H1 (cell line): ENCODE measurements around the gene CENPP. TPM values are rescaled to one million over a fixed set of nuclear protein-coding genes. Genes with fewer than 3 reads are reported as not detected.
A peak's percentile ranks its signal among the peaks of the same experiment; 100 is the strongest.

Experiments used
- CTCF ChIA-PET: fragments of 300-600 bp; sonication (Branson Sonifier 250); formaldehyde crosslinking; loops from one replicate; lab custom pipeline; 2021; ENCODE audit not compliant: partially characterized antibody; lab: Charles Lee
- POLR2A ChIA-PET: fragments of 300-600 bp; sonication (Branson Sonifier 250); formaldehyde crosslinking; loops from one replicate; lab custom pipeline; 2021; ENCODE audit warnings: inconsistent platforms; ENCODE audit not compliant: partially characterized antibody; lab: Charles Lee
- DNase-seq, 2 experiments: peaks; one replicate each; pipeline versions ENCODE4 v3.0.0 to v3.0.0-alpha.2; 2010 to 2022; ENCODE audit warnings: low spot score in 2 of 2, low read depth in 1 of 2, mixed read lengths in 1 of 2
- FAIRE-seq: peaks from 2 replicates; lab custom pipeline; 2011; peaks lifted over from hg19 to GRCh38; lab: Jason Lieb, UNC
- H2AFZ ChIP-seq: 2 replicates; pipeline ENCODE4 v1.8.1; 2012; ENCODE audit warnings: low read length, inconsistent platforms
- H2AK5ac ChIP-seq: 2 replicates; pipeline ENCODE4 v1.6.1; 2013; ENCODE audit warnings: low read depth, low read length
- H2BK120ac ChIP-seq: replicated peaks from 2 replicates; pipeline ENCODE3; 2013; ENCODE audit warnings: low read depth, low read length, inconsistent platforms
- H2BK12ac ChIP-seq: 2 replicates; pipeline ENCODE4 v1.6.1; 2013; ENCODE audit warnings: low read depth, low read length
- H2BK15ac ChIP-seq: 2 replicates; pipeline ENCODE4 v1.6.1; 2013; ENCODE audit warnings: low read length
- H2BK20ac ChIP-seq: 2 replicates; pipeline ENCODE4 v1.6.1; 2013; ENCODE audit warnings: low read length
- H2BK5ac ChIP-seq: 2 replicates; pipeline ENCODE4 v1.6.1; 2013; ENCODE audit warnings: low read depth, low read length
- H3K14ac ChIP-seq: 2 replicates; pipeline ENCODE4 v1.6.1; 2013; ENCODE audit warnings: inconsistent platforms; ENCODE audit not compliant: insufficient read length
- H3K18ac ChIP-seq: 2 replicates; pipeline ENCODE4 v1.6.1; 2013; ENCODE audit warnings: low read length; ENCODE audit errors: extremely low read depth
- H3K23ac ChIP-seq: 2 replicates; pipeline ENCODE4 v1.6.1; 2013; ENCODE audit warnings: inconsistent platforms; ENCODE audit not compliant: insufficient read length
- H3K23me2 ChIP-seq: 2 replicates; pipeline ENCODE4 v1.6.1; 2013; ENCODE audit warnings: low read depth, low read length
- H3K27ac ChIP-seq: 2 replicates; pipeline ENCODE4 v1.6.1; 2011; ENCODE audit warnings: low read depth, low read length, inconsistent platforms
- H3K27me3 ChIP-seq, 4 experiments: replicated peaks in 1 of 4; 1 replicate in 1 of 4; 2 replicates in 3 of 4; pipeline versions ENCODE4 v1.6.1 to v1.8.1; 2011 to 2013; ENCODE audit warnings: low read length in 3 of 4, mild to moderate bottlenecking in 3 of 4, inconsistent platforms in 2 of 4, mixed read lengths in 2 of 4, moderate library complexity in 1 of 4; ENCODE audit not compliant: control insufficient read depth in 3 of 4, insufficient read depth in 3 of 4; ENCODE audit errors: extremely low read depth in 1 of 4
- H3K36me3 ChIP-seq, 4 experiments: 2 replicates each; pipeline versions ENCODE4 v1.6.1 to v1.8.1; 2011 to 2013; ENCODE audit warnings: mild to moderate bottlenecking in 4 of 4, low read length in 3 of 4, moderate library complexity in 2 of 4, control low read depth in 1 of 4, inconsistent platforms in 1 of 4; ENCODE audit not compliant: insufficient read depth in 4 of 4, control insufficient read depth in 2 of 4
- H3K4ac ChIP-seq: replicated peaks from 2 replicates; pipeline ENCODE3; 2013; ENCODE audit warnings: low read length, low read depth, mixed read lengths, inconsistent platforms; ENCODE audit not compliant: insufficient read length
- H3K4me1 ChIP-seq, 4 experiments: replicated peaks in 1 of 4; 1 replicate in 1 of 4; 2 replicates in 3 of 4; pipeline versions ENCODE4 v1.6.1 to v1.8.1; 2011 to 2013; ENCODE audit warnings: low read length in 3 of 4, inconsistent platforms in 2 of 4, mixed read lengths in 1 of 4; ENCODE audit not compliant: insufficient read depth in 4 of 4, control insufficient read depth in 3 of 4
- H3K4me2 ChIP-seq, 2 experiments: 2 replicates each; pipeline versions ENCODE4 v1.6.1 to v1.8.1; 2011 to 2013; ENCODE audit warnings: low read depth in 2 of 2, low read length in 2 of 2, control low read depth in 1 of 2, inconsistent platforms in 1 of 2, mild to moderate bottlenecking in 1 of 2; ENCODE audit not compliant: insufficient read depth in 1 of 2
- H3K4me3 ChIP-seq, 4 experiments: fragments of 200-600, 300-600 bp in 1 of 4; sonication (generic), shearing (Covaris generic), sonication (Bioruptor Twin) in 1 of 4; 2 replicates each; pipeline versions ENCODE4 v1.5.1 to v1.8.1; 2011 to 2016; ENCODE audit warnings: low read length in 4 of 4, low read depth in 3 of 4, control low read depth in 2 of 4, inconsistent platforms in 2 of 4, mild to moderate bottlenecking in 2 of 4, mixed read lengths in 1 of 4, moderate library complexity in 1 of 4; ENCODE audit not compliant: insufficient read depth in 2 of 4; ENCODE audit errors: extremely low read depth in 1 of 4
- H3K56ac ChIP-seq: replicated peaks from 2 replicates; pipeline ENCODE3; 2013; ENCODE audit warnings: low read depth, mild to moderate bottlenecking, mixed read lengths, low read length, inconsistent platforms; ENCODE audit not compliant: insufficient read length
- H3K79me1 ChIP-seq: 2 replicates; pipeline ENCODE4 v1.6.1; 2013; ENCODE audit warnings: low read depth, low read length, control low read depth
- H3K79me2 ChIP-seq, 2 experiments: 2 replicates each; pipeline versions ENCODE4 v1.6.1 to v1.8.1; 2012 to 2013; ENCODE audit warnings: low read length in 2 of 2, mild to moderate bottlenecking in 2 of 2, inconsistent platforms in 1 of 2; ENCODE audit not compliant: insufficient read depth in 2 of 2, control insufficient read depth in 1 of 2
- H3K9ac ChIP-seq, 4 experiments: replicated peaks in 1 of 4; 1 replicate in 1 of 4; 2 replicates in 3 of 4; pipeline versions ENCODE4 v1.6.1 to v1.8.1; 2011 to 2013; ENCODE audit warnings: low read depth in 3 of 4, low read length in 3 of 4, control low read depth in 2 of 4, mild to moderate bottlenecking in 2 of 4, moderate library complexity in 2 of 4, inconsistent platforms in 1 of 4; ENCODE audit errors: extremely low read depth in 1 of 4
- H3K9me3 ChIP-seq, 2 experiments: 2 replicates each; pipeline versions ENCODE4 v1.6.1 to v1.8.1; 2012 to 2013; ENCODE audit warnings: mild to moderate bottlenecking in 2 of 2, moderate library complexity in 2 of 2, control low read depth in 1 of 2, inconsistent platforms in 1 of 2, low read depth in 1 of 2, low read length in 1 of 2, mixed read lengths in 1 of 2; ENCODE audit not compliant: insufficient read depth in 2 of 2
- H4K20me1 ChIP-seq, 2 experiments: replicated peaks in 1 of 2; 2 replicates each; pipeline versions ENCODE3 to v1.8.1; 2011 to 2013; ENCODE audit warnings: inconsistent platforms in 2 of 2, low read length in 2 of 2, mild to moderate bottlenecking in 1 of 2; ENCODE audit not compliant: insufficient read depth in 2 of 2, control insufficient read depth in 1 of 2
- H4K5ac ChIP-seq: 2 replicates; pipeline ENCODE4 v1.6.1; 2013; ENCODE audit warnings: low read length, low read depth, mixed read lengths, inconsistent platforms; ENCODE audit not compliant: insufficient read length
- H4K8ac ChIP-seq: 2 replicates; pipeline ENCODE4 v1.8.0; 2013; ENCODE audit warnings: mild to moderate bottlenecking, moderate library complexity, low read length, inconsistent platforms; ENCODE audit not compliant: insufficient read depth; ENCODE audit errors: extremely low read depth
- H4K91ac ChIP-seq: replicated peaks from 2 replicates; pipeline ENCODE3; 2013; ENCODE audit warnings: low read length, mixed read lengths, inconsistent platforms; ENCODE audit not compliant: insufficient read length
- BACH1 ChIP-seq: IDR thresholded peaks from 2 replicates; pipeline ENCODE4 v1.6.1; 2012; ENCODE audit warnings: low read length, improper control_type of control experiment
- CBX8 ChIP-seq: fragments of 300-800, 300-1000 bp; sonication (generic); IDR thresholded peaks from 2 replicates; pipeline ENCODE4 v1.7.1; 2016; ENCODE audit warnings: low read depth, low read length, borderline replicate concordance
- CREB1 ChIP-seq: IDR thresholded peaks from 2 replicates; pipeline ENCODE4 v1.6.1; 2012; ENCODE audit warnings: inconsistent platforms
- FOSL1 ChIP-seq: IDR thresholded peaks from 2 replicates; pipeline ENCODE4 v1.6.1; 2011; ENCODE audit warnings: mild to moderate bottlenecking, low read depth, low read length, moderate library complexity; ENCODE audit not compliant: insufficient read depth
- POLR2AphosphoS5 ChIP-seq: IDR thresholded peaks from 2 replicates; pipeline ENCODE4 v1.6.1; 2011; ENCODE audit warnings: low read depth, low read length
- RAD21 ChIP-seq, 2 experiments: IDR thresholded peaks in 1 of 2; conservative IDR thresholded peaks in 1 of 2; 2 replicates each; pipeline ENCODE4 v1.6.1; 2011; ENCODE audit warnings: low read depth in 2 of 2, low read length in 2 of 2, improper control_type of control experiment in 1 of 2, inconsistent platforms in 1 of 2, mild to moderate bottlenecking in 1 of 2, moderate library complexity in 1 of 2
- RBBP5 ChIP-seq: IDR thresholded peaks from 2 replicates; pipeline ENCODE4 v1.7.1; 2012; ENCODE audit warnings: low read depth, mild to moderate bottlenecking, inconsistent platforms, low read length, moderate library complexity, borderline replicate concordance
- RXRA ChIP-seq: IDR thresholded peaks from 2 replicates; pipeline ENCODE4 v1.6.1; 2011; ENCODE audit warnings: low read depth, mild to moderate bottlenecking, low read length, moderate library complexity; ENCODE audit not compliant: insufficient read depth
- SIN3A ChIP-seq, 2 experiments: IDR thresholded peaks in 1 of 2; conservative IDR thresholded peaks in 1 of 2; 2 replicates each; pipeline ENCODE4 v1.6.1; 2011 to 2012; ENCODE audit warnings: low read length in 2 of 2, improper control_type of control experiment in 1 of 2, low read depth in 1 of 2, mild to moderate bottlenecking in 1 of 2
- SIRT6 ChIP-seq: IDR thresholded peaks from one replicate; pipeline ENCODE4 v1.7.1; 2012; ENCODE audit warnings: low read length, inconsistent platforms
- SIX5 ChIP-seq: IDR thresholded peaks from 2 replicates; pipeline ENCODE4 v1.6.1; 2011; ENCODE audit warnings: mild to moderate bottlenecking, low read depth, low read length
- SP4 ChIP-seq: IDR thresholded peaks from 2 replicates; pipeline ENCODE4 v1.6.1; 2012; ENCODE audit warnings: low read length, inconsistent platforms
- TAF1 ChIP-seq: IDR thresholded peaks from 2 replicates; pipeline ENCODE4 v1.6.1; 2011; ENCODE audit warnings: mild to moderate bottlenecking, low read depth, low read length
- WGBS, 2 experiments: shearing (Covaris generic) in 1 of 2; methylation state at CpG; one replicate each; pipeline versions ENCODE4 v1.1.6 to v1.1.7; 2013 to 2015; ENCODE audit warnings: low lambda C conversion rate in 2 of 2, mixed read lengths in 2 of 2, inconsistent platforms in 1 of 2, low coverage in 1 of 2, missing lambda C conversion rate in 1 of 2; ENCODE audit not compliant: insufficient replicate concordance in 2 of 2, insufficient coverage in 1 of 2, insufficient read length in 1 of 2; ENCODE audit errors: extremely low coverage in 1 of 2, missing lambda C conversion rate in 1 of 2; 5-methylcytosine and 5-hydroxymethylcytosine counted together
- polyA plus RNA-seq, 7 experiments: library from polyadenylated mRNA; depleted of rRNA in 3 of 7; stranded (reverse) in 5 of 7; unstranded in 2 of 7; fragments of >200 nt in 5 of 7; fragments of 200-250 nt in 2 of 7; gene quantifications; 1 replicate in 5 of 7; 2 replicates in 1 of 7; 4 replicates in 1 of 7; pipeline versions ENCODE4 v1.2.1 to v1.2.3, GENCODE V29; 2011 to 2013; ENCODE audit warnings: missing spikeins in 2 of 7, mixed read lengths in 2 of 7
- total RNA-seq: library from RNA; stranded (reverse); fragmentation: NEBNext Ultra II Directional; extraction: Animal tissue kit (Norgen Biotek cat#: 25700); gene quantifications from 2 replicates; pipeline ENCODE4 v1.2.1, GENCODE V29; 2021
- TF ChIP-seq, protein P1 (sequence below): IDR thresholded peaks from 2 replicates; pipeline ENCODE4 v1.6.1; 2011; ENCODE audit warnings: low read length, improper control_type of control experiment

The CENPP gene
- total and polyA plus RNA-seq, 2 of the 8 experiments (the other 6 are each of a cell fraction or from before 2014, with no cell fraction given), result 2.7 to 10.8 TPM

DNA sequence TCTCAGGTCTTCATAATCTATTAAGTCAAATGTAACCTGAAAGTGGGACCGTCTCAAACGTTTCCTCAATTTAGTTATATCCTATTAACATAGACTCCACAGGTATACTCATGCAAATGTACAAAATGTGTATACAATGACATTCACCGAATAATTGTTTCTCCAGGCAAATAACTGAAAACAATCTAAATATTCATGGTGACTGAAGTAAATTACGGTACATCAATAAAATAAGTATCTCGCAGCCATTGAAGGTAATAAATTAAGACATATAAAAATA, 32.7 kb upstream of the CENPP start:
- WGBS, 2 experiments, result 1% methylated on average over 5 of the region's 5 CpGs; no CpG with 5 or more reads in 1 of the 2 experiments
- Histone ChIP-seq H3K23me2 (peaks cover 5% of the 10 kb centered on the region), H2AFZ (no peak overlapping the region), H4K8ac (no peak overlapping the region), H4K20me1 (peaks cover 0 to 2% of the 10 kb centered on the region in 2 experiments), H3K27me3 (no peaks in the 10 kb centered on the region), H3K9ac (peak overlapping the region; percentile 84 to 95 (median 90); a peak in 6 of 7 replicates), H2BK120ac (no peak overlapping the region), H3K9me3 (no peaks in the 10 kb centered on the region), H3K14ac (no peak overlapping the region), H3K4me1 (peaks cover 0 to 3% (median 2%) of the 10 kb centered on the region in 4 experiments; a peak in 3 of 7 replicates), H4K5ac (peak overlapping the region; percentile 96), H3K4me2 (peak overlapping the region; percentile 95 to 97), H2AK5ac (no peak overlapping the region), H2BK5ac (no peak overlapping the region; the same call in 1 of the 2 replicates), H3K4ac (no peak overlapping the region), H4K91ac (no peak overlapping the region), H3K36me3 (peaks cover 4 to 40% (median 13%) of the 10 kb centered on the region in 4 experiments), H2BK12ac (no peak overlapping the region), H2BK20ac (no peak overlapping the region), H3K18ac (no peak overlapping the region), H3K79me2 (peaks cover 21 to 53% of the 10 kb centered on the region in 2 experiments), H3K79me1 (peaks cover 6% of the 10 kb centered on the region), H3K56ac (no peak overlapping the region), H3K4me3 (peak overlapping the region; percentile 86 to 95 (median 92)), H3K27ac (peak overlapping the region; percentile 88), H3K23ac (no peak overlapping the region), H2BK15ac (no peak overlapping the region)
- ChIA-PET POLR2A (interaction anchor here (1.9 to 2.9 kb wide), 2 partner anchors 15 to 26 kb away, joined by 8 to 23 read pairs; no protein-coding TSS in a partner anchor), CTCF (no interaction called here)
- no peak for DNase-seq
- FAIRE-seq, result no peak
- TF ChIP-seq RBBP5, result no peak
- no peak for TF ChIP-seq TAF1
- TF ChIP-seq FOSL1, result no peak
- TF ChIP-seq POLR2AphosphoS5, result no peak
- no peak for TF ChIP-seq SIN3A (conservative IDR thresholded peaks at IDR 0.05 in 1 of 2, IDR thresholded peaks at IDR 0.05 in 1 of 2; ENCODE audit: low read depth in 1 of 2, low read length in 2 of 2)
- TF ChIP-seq SP4, result no peak
- no peak for TF ChIP-seq CBX8
- no peak for TF ChIP-seq BACH1
- no peak for TF ChIP-seq CREB1
- TF ChIP-seq, protein P1, sequence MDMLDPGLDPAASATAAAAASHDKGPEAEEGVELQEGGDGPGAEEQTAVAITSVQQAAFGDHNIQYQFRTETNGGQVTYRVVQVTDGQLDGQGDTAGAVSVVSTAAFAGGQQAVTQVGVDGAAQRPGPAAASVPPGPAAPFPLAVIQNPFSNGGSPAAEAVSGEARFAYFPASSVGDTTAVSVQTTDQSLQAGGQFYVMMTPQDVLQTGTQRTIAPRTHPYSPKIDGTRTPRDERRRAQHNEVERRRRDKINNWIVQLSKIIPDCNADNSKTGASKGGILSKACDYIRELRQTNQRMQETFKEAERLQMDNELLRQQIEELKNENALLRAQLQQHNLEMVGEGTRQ, result no peak
- TF ChIP-seq RAD21 (IDR thresholded peaks at IDR 0.05 in 1 of 2, conservative IDR thresholded peaks at IDR 0.05 in 1 of 2; ENCODE audit: low read depth in 2 of 2, low read length in 2 of 2), result no peak
- TF ChIP-seq SIX5, result no peak
- TF ChIP-seq SIRT6, result no peak
- no peak for TF ChIP-seq RXRA
